ENCODE data around the gene CUL5. TPM values are rescaled to one million over a fixed set of nuclear protein-coding genes. Genes with fewer than 3 reads are reported as not detected.

The CUL5 gene
- polyA plus RNA-seq, 1 donor from 2014 or later, result 40.2 TPM

DNA sequence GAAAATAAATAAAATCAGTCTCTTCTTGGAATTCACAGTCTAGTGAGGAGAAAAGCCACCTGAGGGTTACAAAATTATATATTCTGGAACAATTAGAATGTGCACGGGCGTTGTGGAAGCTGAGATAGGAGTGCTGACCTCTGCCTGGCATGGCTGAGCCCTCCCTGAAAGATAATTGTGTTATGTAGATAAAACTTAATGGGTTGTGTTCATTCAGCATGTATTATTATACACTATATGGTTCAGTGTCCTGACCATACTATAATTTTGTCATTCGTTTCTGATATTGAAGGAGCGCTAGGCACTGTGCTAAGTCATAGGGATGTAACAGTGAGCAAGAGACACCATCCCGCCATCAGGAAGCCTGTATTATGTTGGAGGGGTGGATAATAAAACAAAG lies 116.4 kb downstream of the CUL5 start:
- Histone ChIP-seq H2AFZ (ENCODE audit: low read depth, low read length) (no peak overlapping the region), H3K4me2 (ENCODE audit: low read length) (no peak overlapping the region), H3K9ac (ENCODE audit: low read length) (no peak overlapping the region), H3K4me3 (ENCODE audit: low read length) (no peak overlapping the region), H3K9me2 (ENCODE audit: insufficient read depth, low read length) (no peaks in the 10 kb centered on the region), H3K27me3 (ENCODE audit: insufficient read depth, low read depth, low read length) (no peaks in the 10 kb centered on the region), H3K9me3 (ENCODE audit: low read length) (no peaks in the 10 kb centered on the region), H4K20me1 (ENCODE audit: insufficient read depth) (no peaks in the 10 kb centered on the region), H3K36me3 (ENCODE audit: insufficient read depth, low read length) (no peaks in the 10 kb centered on the region), H3K79me2 (replicated peaks; ENCODE audit: insufficient read depth, low read length) (no peaks in the 10 kb centered on the region), H3F3A (ENCODE audit: insufficient read depth, low read length, poor library complexity, severe bottlenecking) (no peaks in the 10 kb centered on the region), H3K27ac (ENCODE audit: low read length) (no peak overlapping the region)
- no peak for TF ChIP-seq SMC3 (conservative IDR thresholded peaks at IDR 0.05; ENCODE audit: poor library complexity)
- no peak for TF ChIP-seq TAF1 (IDR thresholded peaks at IDR 0.05; ENCODE audit: low read depth)
- TF ChIP-seq, protein P1, sequence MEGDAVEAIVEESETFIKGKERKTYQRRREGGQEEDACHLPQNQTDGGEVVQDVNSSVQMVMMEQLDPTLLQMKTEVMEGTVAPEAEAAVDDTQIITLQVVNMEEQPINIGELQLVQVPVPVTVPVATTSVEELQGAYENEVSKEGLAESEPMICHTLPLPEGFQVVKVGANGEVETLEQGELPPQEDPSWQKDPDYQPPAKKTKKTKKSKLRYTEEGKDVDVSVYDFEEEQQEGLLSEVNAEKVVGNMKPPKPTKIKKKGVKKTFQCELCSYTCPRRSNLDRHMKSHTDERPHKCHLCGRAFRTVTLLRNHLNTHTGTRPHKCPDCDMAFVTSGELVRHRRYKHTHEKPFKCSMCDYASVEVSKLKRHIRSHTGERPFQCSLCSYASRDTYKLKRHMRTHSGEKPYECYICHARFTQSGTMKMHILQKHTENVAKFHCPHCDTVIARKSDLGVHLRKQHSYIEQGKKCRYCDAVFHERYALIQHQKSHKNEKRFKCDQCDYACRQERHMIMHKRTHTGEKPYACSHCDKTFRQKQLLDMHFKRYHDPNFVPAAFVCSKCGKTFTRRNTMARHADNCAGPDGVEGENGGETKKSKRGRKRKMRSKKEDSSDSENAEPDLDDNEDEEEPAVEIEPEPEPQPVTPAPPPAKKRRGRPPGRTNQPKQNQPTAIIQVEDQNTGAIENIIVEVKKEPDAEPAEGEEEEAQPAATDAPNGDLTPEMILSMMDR (IDR thresholded peaks at IDR 0.05; ENCODE audit: poor library complexity, severe bottlenecking), result no peak
- TF ChIP-seq EP300 (conservative IDR thresholded peaks at IDR 0.05; ENCODE audit: poor library complexity, severe bottlenecking), result no peak
- no peak for TF ChIP-seq MXI1 (conservative IDR thresholded peaks at IDR 0.05; ENCODE audit: poor library complexity, severe bottlenecking)
- TF ChIP-seq RAD21 (conservative IDR thresholded peaks at IDR 0.05), result no peak
- TF ChIP-seq POLR2AphosphoS5 (IDR thresholded peaks at IDR 0.05), result no peak
- TF ChIP-seq, protein P2, sequence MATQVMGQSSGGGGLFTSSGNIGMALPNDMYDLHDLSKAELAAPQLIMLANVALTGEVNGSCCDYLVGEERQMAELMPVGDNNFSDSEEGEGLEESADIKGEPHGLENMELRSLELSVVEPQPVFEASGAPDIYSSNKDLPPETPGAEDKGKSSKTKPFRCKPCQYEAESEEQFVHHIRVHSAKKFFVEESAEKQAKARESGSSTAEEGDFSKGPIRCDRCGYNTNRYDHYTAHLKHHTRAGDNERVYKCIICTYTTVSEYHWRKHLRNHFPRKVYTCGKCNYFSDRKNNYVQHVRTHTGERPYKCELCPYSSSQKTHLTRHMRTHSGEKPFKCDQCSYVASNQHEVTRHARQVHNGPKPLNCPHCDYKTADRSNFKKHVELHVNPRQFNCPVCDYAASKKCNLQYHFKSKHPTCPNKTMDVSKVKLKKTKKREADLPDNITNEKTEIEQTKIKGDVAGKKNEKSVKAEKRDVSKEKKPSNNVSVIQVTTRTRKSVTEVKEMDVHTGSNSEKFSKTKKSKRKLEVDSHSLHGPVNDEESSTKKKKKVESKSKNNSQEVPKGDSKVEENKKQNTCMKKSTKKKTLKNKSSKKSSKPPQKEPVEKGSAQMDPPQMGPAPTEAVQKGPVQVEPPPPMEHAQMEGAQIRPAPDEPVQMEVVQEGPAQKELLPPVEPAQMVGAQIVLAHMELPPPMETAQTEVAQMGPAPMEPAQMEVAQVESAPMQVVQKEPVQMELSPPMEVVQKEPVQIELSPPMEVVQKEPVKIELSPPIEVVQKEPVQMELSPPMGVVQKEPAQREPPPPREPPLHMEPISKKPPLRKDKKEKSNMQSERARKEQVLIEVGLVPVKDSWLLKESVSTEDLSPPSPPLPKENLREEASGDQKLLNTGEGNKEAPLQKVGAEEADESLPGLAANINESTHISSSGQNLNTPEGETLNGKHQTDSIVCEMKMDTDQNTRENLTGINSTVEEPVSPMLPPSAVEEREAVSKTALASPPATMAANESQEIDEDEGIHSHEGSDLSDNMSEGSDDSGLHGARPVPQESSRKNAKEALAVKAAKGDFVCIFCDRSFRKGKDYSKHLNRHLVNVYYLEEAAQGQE (IDR thresholded peaks at IDR 0.05; ENCODE audit: borderline replicate concordance), result no peak
- TF ChIP-seq EZH2 (IDR thresholded peaks at IDR 0.05; ENCODE audit: borderline replicate concordance, insufficient read depth, low read length, poor library complexity, severe bottlenecking), result no peak

DNA sequence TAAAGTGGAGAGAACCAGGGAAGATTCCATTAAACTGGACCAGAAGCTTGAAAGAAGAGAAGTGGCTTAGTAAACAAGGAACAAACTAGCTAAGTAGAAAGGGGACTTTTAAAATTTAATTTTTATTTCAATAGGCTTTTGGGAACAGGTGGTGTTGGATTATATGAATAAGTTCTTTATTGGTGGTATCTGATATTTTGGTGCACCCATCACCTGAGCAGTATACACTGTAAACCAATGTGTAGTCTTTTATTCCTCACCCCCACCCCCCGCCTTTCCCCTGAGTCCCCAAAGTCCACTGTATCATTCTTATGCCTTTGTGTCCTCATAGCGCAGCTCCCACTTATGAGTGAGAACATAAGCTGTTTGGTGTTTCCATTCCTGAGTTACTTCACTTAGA lies 120.1 kb downstream of the CUL5 start:
- H3K9me2 ChIP-seq (ENCODE audit: insufficient read depth, low read length), result no peaks in the 10 kb centered on the region
- TF ChIP-seq MXI1 (conservative IDR thresholded peaks at IDR 0.05; ENCODE audit: poor library complexity, severe bottlenecking), result no peak
- TF ChIP-seq EZH2 (IDR thresholded peaks at IDR 0.05; ENCODE audit: borderline replicate concordance, insufficient read depth, low read length, poor library complexity, severe bottlenecking), result no peak
- no peak for TF ChIP-seq POLR2AphosphoS5 (IDR thresholded peaks at IDR 0.05)
- TF ChIP-seq, protein P2 (IDR thresholded peaks at IDR 0.05; ENCODE audit: borderline replicate concordance), result no peak
- TF ChIP-seq TAF1 (IDR thresholded peaks at IDR 0.05; ENCODE audit: low read depth), result no peak
- TF ChIP-seq, protein P1 (IDR thresholded peaks at IDR 0.05; ENCODE audit: poor library complexity, severe bottlenecking), result no peak
- no peak for TF ChIP-seq RAD21 (conservative IDR thresholded peaks at IDR 0.05)
- TF ChIP-seq EP300 (conservative IDR thresholded peaks at IDR 0.05; ENCODE audit: poor library complexity, severe bottlenecking), result no peak
- TF ChIP-seq SMC3 (conservative IDR thresholded peaks at IDR 0.05; ENCODE audit: poor library complexity), result no peak
- H3K27me3 ChIP-seq (ENCODE audit: insufficient read depth, low read depth, low read length), result no peaks in the 10 kb centered on the region
- no peaks in the 10 kb centered on the region for H3F3A ChIP-seq (ENCODE audit: insufficient read depth, low read length, poor library complexity, severe bottlenecking)
- no peak overlapping the region for H3K27ac ChIP-seq (ENCODE audit: low read length)
- no peaks in the 10 kb centered on the region for H4K20me1 ChIP-seq (ENCODE audit: insufficient read depth)
- H3K4me3 ChIP-seq (ENCODE audit: low read length), result no peak overlapping the region
- H2AFZ ChIP-seq (ENCODE audit: low read depth, low read length), result no peak overlapping the region
- no peaks in the 10 kb centered on the region for H3K79me2 ChIP-seq (replicated peaks; ENCODE audit: insufficient read depth, low read length)
- no peak overlapping the region for H3K9ac ChIP-seq (ENCODE audit: low read length)
- H3K4me2 ChIP-seq (ENCODE audit: low read length), result no peak overlapping the region
- H3K36me3 ChIP-seq (ENCODE audit: insufficient read depth, low read length), result no peaks in the 10 kb centered on the region
- no peaks in the 10 kb centered on the region for H3K9me3 ChIP-seq (ENCODE audit: low read length)
